ENCODE results near the gene EXOC3L1. TPM values are rescaled to one million over a fixed set of nuclear protein-coding genes. Genes with fewer than 3 reads are reported as not detected.

EXOC3L1 gene
- total and polyA plus RNA-seq, 12 donors: 1.8 to 8.8 (median 3.2) TPM

- intact Hi-C loops (cut with DNase I): no loop called here
- ATAC-seq: peak in 5 of 8 donors; percentile 6 to 21 (median 15)
- H3K4me1 ChIP-seq: peaks cover 15 to 25% (median 19%) of the 10 kb centered on the region in 9 donors
- H3K27ac ChIP-seq: no peak overlapping the region
- no peaks in the 10 kb centered on the region for H3K9me3 ChIP-seq
- H3K4me3 ChIP-seq: no peak overlapping the region
- WGBS, 2 donors: 82 to 83% methylated on average over 43 to 50 of the region's 50 CpGs
- no peaks in the 10 kb centered on the region for H3K27me3 ChIP-seq
- peaks cover 0 to 90% (median 56%) of the 10 kb centered on the region in 9 donors for H3K36me3 ChIP-seq
- no peak for TF ChIP-seq CTCF (IDR thresholded peaks at IDR 0.05)
- peak in 1 of 2 donors; percentile 46 for DNase-seq
These were observed 46.8 kb upstream of the EXOC3L1 start for GRCh38 chr16:67236563-67237395.

GRCh38 chr16:67235816-67236562 lies 46.1 kb upstream of the EXOC3L1 start:
- H3K27me3 ChIP-seq: no peaks in the 10 kb centered on the region
- intact Hi-C loops (cut with DNase I): no loop called here
- H3K4me1 ChIP-seq: peaks cover 7 to 18% (median 11%) of the 10 kb centered on the region in 9 donors
- 85 to 89% methylated on average over 17 of the region's 17 CpGs for WGBS, 2 donors
- no peak overlapping the region for H3K4me3 ChIP-seq
- no peaks in the 10 kb centered on the region for H3K9me3 ChIP-seq
- DNase-seq: no peak
- H3K27ac ChIP-seq: no peak overlapping the region
- H3K36me3 ChIP-seq: peaks cover 2 to 96% (median 64%) of the 10 kb centered on the region in 9 donors
- no peak for ATAC-seq
- no peak for TF ChIP-seq CTCF (IDR thresholded peaks at IDR 0.05)

- Histone ChIP-seq H3K27me3 (no peaks in the 10 kb centered on the region), H3K27ac (no peak overlapping the region), H3K4me1 (no peaks in the 10 kb centered on the region), H3K4me3 (no peak overlapping the region), H3K36me3 (peaks cover 10 to 100% (median 76%) of the 10 kb centered on the region in 9 donors), H3K9me3 (no peaks in the 10 kb centered on the region)
- intact Hi-C loops (cut with DNase I): no loop called here
- DNase-seq (no peak), ATAC-seq (no peak)
- 92 to 94% methylated on average over 10 of the region's 10 CpGs for WGBS, 2 donors
- TF ChIP-seq CTCF (IDR thresholded peaks at IDR 0.05): no peak
These were observed 44.3 kb upstream of the EXOC3L1 start for GRCh38 chr16:67234180-67234597.

GRCh38 chr16:67233596-67233995 lies 43.7 kb upstream of the EXOC3L1 start:
- no peak for ATAC-seq
- H3K36me3 ChIP-seq: peaks cover 14 to 100% (median 76%) of the 10 kb centered on the region in 9 donors
- H3K4me3 ChIP-seq: no peak overlapping the region
- no peak overlapping the region for H3K27ac ChIP-seq
- no peaks in the 10 kb centered on the region for H3K27me3 ChIP-seq
- H3K4me1 ChIP-seq: peaks cover 0 to under 1% (median 0%) of the 10 kb centered on the region in 9 donors
- intact Hi-C loops (cut with DNase I): no loop called here
- DNase-seq: no peak
- no peak for TF ChIP-seq CTCF (IDR thresholded peaks at IDR 0.05)
- 74 to 79% methylated on average over 7 of the region's 7 CpGs for WGBS, 2 donors
- H3K9me3 ChIP-seq: no peaks in the 10 kb centered on the region

All from heart right ventricle (tissue), 16 donors.